Effector memory CD4-positive, alpha-beta T cell (primary cell): ENCODE results near the gene GPR84.
"Not testable (repeated sequence)": the region's sequence is repeated elsewhere in the genome, so short reads cannot be mapped to it uniquely, and the experiment has no call there.

ENCODE experiments used
- DNase-seq, 3 donors: peaks; one replicate each; pipeline ENCODE4 v3.0.0-alpha.2; 2020
- H3K27ac ChIP-seq: 2 replicates; pipeline ENCODE4 v1.7.0; 2013; ENCODE audit warnings: mild to moderate bottlenecking, low read length, moderate library complexity; ENCODE audit not compliant: insufficient read depth, poor library complexity, severe bottlenecking
- H3K27me3 ChIP-seq: replicated peaks from 2 replicates; pipeline ENCODE4 v1.7.0; 2013; ENCODE audit warnings: mild to moderate bottlenecking, low read length; ENCODE audit not compliant: insufficient read depth, control insufficient read depth, poor library complexity, severe bottlenecking
- H3K36me3 ChIP-seq: 2 replicates; pipeline ENCODE4 v1.7.0; 2013; ENCODE audit warnings: mild to moderate bottlenecking, low read length, moderate library complexity; ENCODE audit not compliant: control insufficient read depth, insufficient read depth
- H3K4me1 ChIP-seq: 2 replicates; pipeline ENCODE4 v1.7.0; 2013; ENCODE audit warnings: low read length, mild to moderate bottlenecking; ENCODE audit not compliant: control insufficient read depth, insufficient read depth, poor library complexity, severe bottlenecking
- H3K4me3 ChIP-seq: 2 replicates; pipeline ENCODE4 v1.7.0; 2013; ENCODE audit warnings: low read length, low read depth, mild to moderate bottlenecking; ENCODE audit not compliant: insufficient read depth, poor library complexity, severe bottlenecking
- H3K9me3 ChIP-seq: 2 replicates; pipeline ENCODE4 v1.7.0; 2013; ENCODE audit warnings: mild to moderate bottlenecking, low read length, moderate library complexity; ENCODE audit not compliant: control insufficient read depth

GPR84 gene

GRCh38 chr12:54325442-54326109, 38.7 kb downstream of the GPR84 start:
- H3K36me3 ChIP-seq, H3K27me3 ChIP-seq, DNase-seq, H3K9me3 ChIP-seq: not testable (repeated sequence)
- Histone ChIP-seq H3K4me3 (peak overlapping the region; percentile 78), H3K27ac (peak overlapping the region; percentile 79), H3K4me1 (peaks cover 18% of the 10 kb centered on the region)

GRCh38 chr12:54324617-54325441, 39.5 kb downstream of the GPR84 start, which contains the start of gene COPZ1:
Gene COPZ1, plus strand, starts transcription at chr12:54325131. Its CDS starts 33 bp downstream, at chr12:54325164.
- no peaks in the 10 kb centered on the region for H3K9me3 ChIP-seq
- no peaks in the 10 kb centered on the region for H3K27me3 ChIP-seq
- no peaks in the 10 kb centered on the region for H3K36me3 ChIP-seq
- peak within 1 kb of the TSS; percentile 78 for H3K4me3 ChIP-seq
- DNase-seq, result peak; percentile 88 to 94 (median 92)
- H3K4me1 ChIP-seq, result peaks cover 14% of the 10 kb centered on the region
- H3K27ac ChIP-seq, result peak within 1 kb of the TSS; percentile 79

- DNase-seq, result no peak
- Histone ChIP-seq H3K36me3 (no peaks in the 10 kb centered on the region), H3K4me3 (no peak overlapping the region), H3K27ac (no peak overlapping the region), H3K9me3 (no peaks in the 10 kb centered on the region), H3K4me1 (peaks cover 9% of the 10 kb centered on the region), H3K27me3 (no peaks in the 10 kb centered on the region)
These were observed 42.9 kb downstream of the GPR84 start for GRCh38 chr12:54321363-54321762.
